SK-N-SH treated with all-trans-retinoic acid at 6 μM for 48 hours (cell line): ENCODE results near the gene LRRC40.

Experiments
- ARNTL ChIP-seq: fragments of 450-650 bp; formaldehyde crosslinking; IDR thresholded peaks from 2 replicates; pipeline ENCODE4 v1.5.0; 2020; ENCODE audit warnings: low read depth, mild to moderate bottlenecking, moderate library complexity, borderline replicate concordance
- BACH2 ChIP-seq: fragments of 250-450 bp; sonication (Bioruptor Pico); IDR thresholded peaks from 2 replicates; pipeline ENCODE4 v1.9.0; 2021; ENCODE audit warnings: mild to moderate bottlenecking, borderline replicate concordance
- RARB ChIP-seq: fragments of 250-450 bp; sonication (Bioruptor Pico); IDR thresholded peaks from 2 replicates; pipeline ENCODE4 v1.8.0; 2021; ENCODE audit warnings: mild to moderate bottlenecking, moderate library complexity
- TOX ChIP-seq: fragments of 250-450 bp; sonication (Bioruptor Pico); IDR thresholded peaks from 2 replicates; pipeline ENCODE4 v1.8.0; 2021; ENCODE audit warnings: mild to moderate bottlenecking, moderate library complexity, borderline replicate concordance
- ZFP3 ChIP-seq: fragments of 250-450 bp; sonication (Bioruptor Pico); IDR thresholded peaks from 2 replicates; pipeline ENCODE4 v1.5.0; 2020; ENCODE audit warnings: mild to moderate bottlenecking, moderate library complexity
- ZFP30 ChIP-seq: fragments of 450-650 bp; formaldehyde crosslinking; IDR thresholded peaks from 2 replicates; pipeline ENCODE4 v1.5.0; 2022; ENCODE audit warnings: mild to moderate bottlenecking, moderate library complexity
- TF ChIP-seq, protein P1 (sequence below): fragments of 250-450 bp; sonication (Bioruptor Pico); IDR thresholded peaks from 2 replicates; pipeline ENCODE4 v1.5.1; 2021; ENCODE audit warnings: mild to moderate bottlenecking, moderate library complexity

DNA sequence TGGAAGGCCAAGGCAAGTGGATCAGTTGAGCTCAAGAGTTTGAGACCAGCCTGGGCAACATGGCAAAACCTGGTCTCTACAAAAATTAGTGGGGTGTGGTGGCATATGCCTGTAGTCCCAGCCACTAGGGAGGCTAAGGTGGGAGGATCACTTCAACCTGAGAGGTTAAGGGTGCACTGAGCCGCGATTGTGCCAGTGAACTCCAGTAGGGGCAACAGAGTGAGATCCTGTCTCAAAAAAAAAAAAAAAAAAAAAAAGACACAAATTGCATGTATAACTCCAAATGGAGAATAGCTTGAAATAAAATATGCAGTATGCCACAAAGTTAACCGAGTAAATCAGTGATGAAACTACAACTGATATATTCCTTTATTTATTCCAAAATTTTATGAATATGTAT is 51.6 kb downstream of the LRRC40 start:
- TF ChIP-seq, protein P1, sequence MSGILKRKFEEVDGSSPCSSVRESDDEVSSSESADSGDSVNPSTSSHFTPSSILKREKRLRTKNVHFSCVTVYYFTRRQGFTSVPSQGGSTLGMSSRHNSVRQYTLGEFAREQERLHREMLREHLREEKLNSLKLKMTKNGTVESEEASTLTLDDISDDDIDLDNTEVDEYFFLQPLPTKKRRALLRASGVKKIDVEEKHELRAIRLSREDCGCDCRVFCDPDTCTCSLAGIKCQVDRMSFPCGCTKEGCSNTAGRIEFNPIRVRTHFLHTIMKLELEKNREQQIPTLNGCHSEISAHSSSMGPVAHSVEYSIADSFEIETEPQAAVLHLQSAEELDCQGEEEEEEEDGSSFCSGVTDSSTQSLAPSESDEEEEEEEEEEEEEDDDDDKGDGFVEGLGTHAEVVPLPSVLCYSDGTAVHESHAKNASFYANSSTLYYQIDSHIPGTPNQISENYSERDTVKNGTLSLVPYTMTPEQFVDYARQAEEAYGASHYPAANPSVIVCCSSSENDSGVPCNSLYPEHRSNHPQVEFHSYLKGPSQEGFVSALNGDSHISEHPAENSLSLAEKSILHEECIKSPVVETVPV (CRISPR knock-in tag), result no peak
- TF ChIP-seq ZFP3, result no peak
- TF ChIP-seq BACH2 (CRISPR knock-in tag), result no peak
- TF ChIP-seq ARNTL (CRISPR knock-in tag), result no peak
- TF ChIP-seq TOX (CRISPR knock-in tag), result no peak
- TF ChIP-seq ZFP30, result no peak
- TF ChIP-seq RARB (CRISPR knock-in tag), result no peak
